Mesenchymal stem cell (in vitro differentiated cells and primary cell): ENCODE data around the gene RPUSD2.

Experiments
- DNase-seq: peaks from one replicate; pipeline ENCODE4 v3.0.0-alpha.2; 2013
- H2AFZ ChIP-seq: one replicate; pipeline ENCODE4 v1.6.1; 2013; ENCODE audit warnings: low read depth, mild to moderate bottlenecking, control low read depth, inconsistent platforms, low read length, moderate library complexity
- H2AK5ac ChIP-seq: 2 replicates; pipeline ENCODE4 v1.6.1; 2013; ENCODE audit warnings: low read length, moderate library complexity, mild to moderate bottlenecking, inconsistent platforms; ENCODE audit not compliant: severe bottlenecking
- H2BK120ac ChIP-seq: one replicate; pipeline ENCODE4 v1.6.1; 2013; ENCODE audit warnings: low read depth, mild to moderate bottlenecking, inconsistent platforms, low read length, moderate library complexity
- H2BK12ac ChIP-seq, 2 experiments: one replicate each; pipeline ENCODE4 v1.6.1; 2013; ENCODE audit warnings: inconsistent platforms in 2 of 2, low read length in 2 of 2, mild to moderate bottlenecking in 2 of 2, moderate library complexity in 2 of 2, control low read depth in 1 of 2
- H2BK15ac ChIP-seq: one replicate; pipeline ENCODE4 v1.6.1; 2013; ENCODE audit warnings: mild to moderate bottlenecking, low read depth, inconsistent platforms; ENCODE audit not compliant: poor library complexity, severe bottlenecking
- H2BK5ac ChIP-seq: 2 replicates; pipeline ENCODE4 v1.6.1; 2013; ENCODE audit warnings: low read depth, mild to moderate bottlenecking, low read length, control low read depth, inconsistent platforms; ENCODE audit not compliant: poor library complexity, severe bottlenecking
- H3K14ac ChIP-seq, 2 experiments: one replicate each; pipeline ENCODE4 v1.6.1; 2013; ENCODE audit warnings: inconsistent platforms in 2 of 2, low read length in 2 of 2, control low read depth in 1 of 2, mild to moderate bottlenecking in 1 of 2, moderate library complexity in 1 of 2
- H3K18ac ChIP-seq, 2 experiments: one replicate each; pipeline ENCODE4 v1.6.1; 2013; ENCODE audit warnings: inconsistent platforms in 2 of 2, low read length in 2 of 2, control low read depth in 1 of 2, low read depth in 1 of 2, mild to moderate bottlenecking in 1 of 2
- H3K23ac ChIP-seq, 2 experiments: one replicate each; pipeline ENCODE4 v1.6.1; 2013; ENCODE audit warnings: inconsistent platforms in 2 of 2, low read length in 2 of 2, mild to moderate bottlenecking in 2 of 2, moderate library complexity in 2 of 2, control low read depth in 1 of 2
- H3K27ac ChIP-seq: 2 replicates; pipeline ENCODE4 v1.5.1; 2013; ENCODE audit warnings: mild to moderate bottlenecking, moderate library complexity, low read length, control low read depth, inconsistent platforms; ENCODE audit not compliant: poor library complexity, severe bottlenecking
- H3K27me3 ChIP-seq, 2 experiments: 2 replicates each; pipeline versions ENCODE4 v1.6.1 to v1.7.0; 2013; ENCODE audit warnings: low read length in 2 of 2, mild to moderate bottlenecking in 2 of 2, moderate library complexity in 2 of 2, control low read depth in 1 of 2, inconsistent platforms in 1 of 2; ENCODE audit not compliant: control insufficient read depth in 1 of 2, insufficient read depth in 1 of 2
- H3K36me3 ChIP-seq, 2 experiments: 2 replicates each; pipeline versions ENCODE4 v1.6.1 to v1.7.0; 2013; ENCODE audit warnings: low read length in 2 of 2, control low read depth in 1 of 2, inconsistent platforms in 1 of 2, low read depth in 1 of 2, mild to moderate bottlenecking in 1 of 2; ENCODE audit not compliant: insufficient read depth in 2 of 2, control insufficient read depth in 1 of 2
- H3K4ac ChIP-seq, 2 experiments: one replicate each; pipeline ENCODE4 v1.6.1; 2013; ENCODE audit warnings: inconsistent platforms in 2 of 2, low read length in 2 of 2, mild to moderate bottlenecking in 2 of 2, moderate library complexity in 2 of 2, control low read depth in 1 of 2, low read depth in 1 of 2
- H3K4me1 ChIP-seq: 2 replicates; pipeline ENCODE4 v1.6.1; 2013; ENCODE audit warnings: low read depth, low read length, control low read depth; ENCODE audit not compliant: control insufficient read depth, insufficient read depth
- H3K4me2 ChIP-seq: 2 replicates; pipeline ENCODE4 v1.6.1; 2013; ENCODE audit warnings: low read length, mild to moderate bottlenecking, inconsistent platforms; ENCODE audit not compliant: poor library complexity, severe bottlenecking
- H3K4me3 ChIP-seq, 2 experiments: 2 replicates each; pipeline versions ENCODE4 v1.5.1 to v1.7.0; 2013; ENCODE audit warnings: low read length in 2 of 2, mild to moderate bottlenecking in 2 of 2, control low read depth in 1 of 2, low read depth in 1 of 2; ENCODE audit not compliant: insufficient read depth in 1 of 2
- H3K79me1 ChIP-seq: replicated peaks from 2 replicates; pipeline ENCODE4 v1.6.1; 2013; ENCODE audit warnings: mild to moderate bottlenecking, control low read depth, low read length, inconsistent platforms; ENCODE audit not compliant: poor library complexity, severe bottlenecking
- H3K9ac ChIP-seq: 2 replicates; pipeline ENCODE4 v1.7.0; 2013; ENCODE audit warnings: mild to moderate bottlenecking, low read length, moderate library complexity
- H3K9me3 ChIP-seq: 2 replicates; pipeline ENCODE4 v1.7.0; 2013; ENCODE audit warnings: mild to moderate bottlenecking, low read length; ENCODE audit not compliant: control insufficient read depth
- H4K8ac ChIP-seq: one replicate; pipeline ENCODE4 v1.6.1; 2013; ENCODE audit warnings: inconsistent platforms, mild to moderate bottlenecking, low read length, moderate library complexity
- H4K91ac ChIP-seq: one replicate; pipeline ENCODE4 v1.6.1; 2013; ENCODE audit warnings: mild to moderate bottlenecking, low read length, inconsistent platforms
- WGBS: methylation state at CpG from one replicate; pipeline ENCODE4 v1.1.7; 2013; ENCODE audit warnings: mixed read lengths; 5-methylcytosine and 5-hydroxymethylcytosine counted together

The RPUSD2 gene

GRCh38 chr15:40543082-40543481, 26.0 kb upstream of the RPUSD2 start:
- H2BK5ac ChIP-seq, result no peak overlapping the region
- H3K23ac ChIP-seq, result no peak overlapping the region
- H4K91ac ChIP-seq, result no peak overlapping the region
- no peak overlapping the region for H2AK5ac ChIP-seq
- H3K27me3 ChIP-seq, result no peaks in the 10 kb centered on the region
- no peak overlapping the region for H2BK15ac ChIP-seq
- no CpG with 5 or more reads among the region's 3 CpGs for WGBS
- no peak overlapping the region for H2BK120ac ChIP-seq
- no peak overlapping the region for H2AFZ ChIP-seq
- H2BK12ac ChIP-seq, result no peak overlapping the region
- no peak overlapping the region for H4K8ac ChIP-seq
- H3K4me1 ChIP-seq, result no peaks in the 10 kb centered on the region
- no peak overlapping the region for H3K27ac ChIP-seq
- no peak overlapping the region for H3K18ac ChIP-seq
- no peak overlapping the region for H3K9ac ChIP-seq
- no peaks in the 10 kb centered on the region for H3K9me3 ChIP-seq
- H3K79me1 ChIP-seq, result peaks cover 4% of the 10 kb centered on the region
- no peak overlapping the region for H3K4me2 ChIP-seq
- DNase-seq, result no peak
- no peak overlapping the region for H3K4me3 ChIP-seq
- no peak overlapping the region for H3K4ac ChIP-seq
- no peak overlapping the region for H3K14ac ChIP-seq
- peaks cover 6 to 14% of the 10 kb centered on the region in 2 experiments for H3K36me3 ChIP-seq

- Histone ChIP-seq H3K14ac (no peak overlapping the region), H3K4ac (no peak overlapping the region), H3K18ac (no peak overlapping the region), H3K4me3 (no peak overlapping the region), H2BK5ac (no peak overlapping the region), H3K79me1 (peaks cover 4% of the 10 kb centered on the region), H2BK12ac (no peak overlapping the region), H2AFZ (no peak overlapping the region), H3K4me1 (no peaks in the 10 kb centered on the region), H3K4me2 (no peak overlapping the region), H4K91ac (no peak overlapping the region), H2BK15ac (no peak overlapping the region), H2BK120ac (no peak overlapping the region), H2AK5ac (no peak overlapping the region), H3K9me3 (no peaks in the 10 kb centered on the region), H3K23ac (no peak overlapping the region), H4K8ac (no peak overlapping the region), H3K27ac (no peak overlapping the region), H3K9ac (no peak overlapping the region), H3K36me3 (peaks cover 12 to 13% of the 10 kb centered on the region in 2 experiments), H3K27me3 (no peaks in the 10 kb centered on the region)
- DNase-seq, result peak; percentile 18
- WGBS, result 92% methylated on average over 5 of the region's 5 CpGs
Measured at GRCh38 chr15:40543631-40544294, 25.3 kb upstream of the RPUSD2 start.

GRCh38 chr15:40545457-40545856, 23.6 kb upstream of the RPUSD2 start:
- DNase-seq, result no peak
- H3K27ac ChIP-seq, result no peak overlapping the region
- H3K4me1 ChIP-seq, result no peaks in the 10 kb centered on the region
- no peak overlapping the region for H3K4me2 ChIP-seq
- peaks cover 13 to 24% of the 10 kb centered on the region in 2 experiments for H3K36me3 ChIP-seq
- no CpG with 5 or more reads among the region's 1 CpG for WGBS
- no peak overlapping the region for H2BK15ac ChIP-seq
- no peaks in the 10 kb centered on the region for H3K9me3 ChIP-seq
- H2AK5ac ChIP-seq, result no peak overlapping the region
- H3K18ac ChIP-seq, result no peak overlapping the region
- no peak overlapping the region for H4K91ac ChIP-seq
- no peak overlapping the region for H3K4me3 ChIP-seq
- H3K23ac ChIP-seq, result no peak overlapping the region
- H3K27me3 ChIP-seq, result no peaks in the 10 kb centered on the region
- no peak overlapping the region for H3K4ac ChIP-seq
- no peak overlapping the region for H2AFZ ChIP-seq
- no peak overlapping the region for H2BK12ac ChIP-seq
- peaks cover 4% of the 10 kb centered on the region for H3K79me1 ChIP-seq
- H2BK5ac ChIP-seq, result no peak overlapping the region
- H3K9ac ChIP-seq, result no peak overlapping the region
- H3K14ac ChIP-seq, result no peak overlapping the region
- H2BK120ac ChIP-seq, result no peak overlapping the region
- H4K8ac ChIP-seq, result no peak overlapping the region

- H4K8ac ChIP-seq, result no peak overlapping the region
- no peak overlapping the region for H2AK5ac ChIP-seq
- DNase-seq, result no peak
- H4K91ac ChIP-seq, result no peak overlapping the region
- no peak overlapping the region for H2AFZ ChIP-seq
- H2BK12ac ChIP-seq, result no peak overlapping the region
- no peak overlapping the region for H2BK15ac ChIP-seq
- no peaks in the 10 kb centered on the region for H3K9me3 ChIP-seq
- H3K27ac ChIP-seq, result no peak overlapping the region
- H3K4ac ChIP-seq, result no peak overlapping the region
- no peak overlapping the region for H3K18ac ChIP-seq
- no peaks in the 10 kb centered on the region for H3K4me1 ChIP-seq
- no peak overlapping the region for H2BK120ac ChIP-seq
- WGBS, result 94% methylated on average over 2 of the region's 2 CpGs
- H3K14ac ChIP-seq, result no peak overlapping the region
- peaks cover 23 to 36% of the 10 kb centered on the region in 2 experiments for H3K36me3 ChIP-seq
- no peak overlapping the region for H3K4me2 ChIP-seq
- no peak overlapping the region for H2BK5ac ChIP-seq
- no peak overlapping the region for H3K9ac ChIP-seq
- H3K79me1 ChIP-seq, result peaks cover 2% of the 10 kb centered on the region
- no peaks in the 10 kb centered on the region for H3K27me3 ChIP-seq
- no peak overlapping the region for H3K4me3 ChIP-seq
- no peak overlapping the region for H3K23ac ChIP-seq
Measured at GRCh38 chr15:40548610-40549009, 20.5 kb upstream of the RPUSD2 start.
